Suprapubic skin (tissue), 4 donors: ENCODE measurements around the gene KLF6.

ENCODE experiments used
- EP300 ChIP-seq: sonication (generic); formaldehyde crosslinking; IDR thresholded peaks from one replicate; pipeline ENCODE4 v1.6.1; 2017; ENCODE audit warnings: antibody characterized with exemption
- POLR2A ChIP-seq, 2 donors: fragments of 450-650 bp; IDR thresholded peaks; one replicate each; pipeline ENCODE4 v1.6.1; 2017; ENCODE audit warnings: antibody characterized with exemption in 2 of 2, mild to moderate bottlenecking in 2 of 2, moderate library complexity in 2 of 2
- POLR2AphosphoS5 ChIP-seq, 3 donors: sonication (generic); formaldehyde crosslinking; IDR thresholded peaks; one replicate each; pipeline ENCODE4 v1.6.1; 2017; ENCODE audit warnings: antibody characterized with exemption in 3 of 3
- TF ChIP-seq, protein P1 (sequence below), 2 donors: fragments of 200-600 bp in 1 of 2; fragments of 450-650 bp in 1 of 2; sonication (generic) in 1 of 2; IDR thresholded peaks; one replicate each; pipeline ENCODE4 v1.5.1; 2016 to 2019; ENCODE audit warnings: antibody characterized with exemption in 2 of 2, mild to moderate bottlenecking in 1 of 2, moderate library complexity in 1 of 2

DNA sequence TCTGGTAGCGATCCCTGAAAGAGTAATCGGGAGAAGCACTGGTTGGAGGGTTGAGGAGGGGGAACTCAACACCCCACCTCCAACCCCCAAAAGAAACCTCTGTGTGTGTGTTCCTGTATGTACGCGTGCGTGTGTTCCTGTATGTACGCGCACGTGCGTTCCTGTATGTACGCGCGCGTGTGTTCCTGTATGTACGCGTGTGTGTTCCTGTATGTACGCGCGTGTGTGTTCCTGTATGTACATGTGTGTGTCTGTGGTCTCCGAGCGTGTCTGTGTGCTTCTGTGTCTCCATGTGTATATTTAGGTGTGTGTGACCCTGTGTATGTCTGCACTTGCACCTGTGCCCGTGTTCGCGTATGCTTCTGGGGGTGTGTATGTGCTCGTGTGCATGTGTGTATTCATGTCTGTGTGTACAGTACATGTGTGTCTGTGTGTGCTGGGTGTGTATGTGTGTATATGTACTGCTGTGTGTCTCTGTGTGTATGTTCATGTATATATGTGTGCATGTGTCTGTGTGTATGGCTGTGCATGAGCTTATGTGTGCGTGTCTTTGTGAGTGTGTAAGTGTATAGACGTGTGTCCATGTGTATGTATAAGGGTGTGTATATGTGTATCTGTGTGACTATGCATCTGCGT lies 42.9 kb upstream of the KLF6 start:
- TF ChIP-seq, protein P1, sequence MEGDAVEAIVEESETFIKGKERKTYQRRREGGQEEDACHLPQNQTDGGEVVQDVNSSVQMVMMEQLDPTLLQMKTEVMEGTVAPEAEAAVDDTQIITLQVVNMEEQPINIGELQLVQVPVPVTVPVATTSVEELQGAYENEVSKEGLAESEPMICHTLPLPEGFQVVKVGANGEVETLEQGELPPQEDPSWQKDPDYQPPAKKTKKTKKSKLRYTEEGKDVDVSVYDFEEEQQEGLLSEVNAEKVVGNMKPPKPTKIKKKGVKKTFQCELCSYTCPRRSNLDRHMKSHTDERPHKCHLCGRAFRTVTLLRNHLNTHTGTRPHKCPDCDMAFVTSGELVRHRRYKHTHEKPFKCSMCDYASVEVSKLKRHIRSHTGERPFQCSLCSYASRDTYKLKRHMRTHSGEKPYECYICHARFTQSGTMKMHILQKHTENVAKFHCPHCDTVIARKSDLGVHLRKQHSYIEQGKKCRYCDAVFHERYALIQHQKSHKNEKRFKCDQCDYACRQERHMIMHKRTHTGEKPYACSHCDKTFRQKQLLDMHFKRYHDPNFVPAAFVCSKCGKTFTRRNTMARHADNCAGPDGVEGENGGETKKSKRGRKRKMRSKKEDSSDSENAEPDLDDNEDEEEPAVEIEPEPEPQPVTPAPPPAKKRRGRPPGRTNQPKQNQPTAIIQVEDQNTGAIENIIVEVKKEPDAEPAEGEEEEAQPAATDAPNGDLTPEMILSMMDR (IDR thresholded peaks at IDR 0.05): no peak
- TF ChIP-seq EP300 (no peak), POLR2A (IDR thresholded peaks at IDR 0.05) (no peak), POLR2AphosphoS5 (IDR thresholded peaks at IDR 0.05) (no peak)
